GM23338 (cell line): ENCODE data around the gene ITGAV. TPM values are rescaled to one million over a fixed set of nuclear protein-coding genes. Genes with fewer than 3 reads are reported as not detected.

Experiments used
- ATAC-seq: fragments of 200-7000 bp; cut with Tn5 transposase; 3 replicates; pipeline ENCODE4 v1.9.1; 2020
- DNase-seq: peaks from one replicate; pipeline ENCODE4 v3.0.0-alpha.2; 2015; ENCODE audit warnings: low spot score
- H2AFZ ChIP-seq: fragments of 200-600 bp; sonication (generic); 2 replicates; pipeline ENCODE4 v1.8.0; 2016; ENCODE audit warnings: antibody characterized with exemption, mild to moderate bottlenecking, moderate library complexity
- H3F3A ChIP-seq: fragments of 200-600 bp; sonication (generic); replicated peaks from 2 replicates; pipeline ENCODE4 v1.8.0; 2017; ENCODE audit warnings: antibody characterized with exemption, mixed run types, low read depth
- H3K27ac ChIP-seq: fragments of 200-600 bp; sonication (generic); 2 replicates; pipeline ENCODE4 v1.6.1; 2016; ENCODE audit warnings: low read depth
- H3K27me3 ChIP-seq: fragments of 200-600 bp; sonication (generic); 2 replicates; pipeline ENCODE4 v1.8.0; 2016; ENCODE audit warnings: mild to moderate bottlenecking, mixed run types, moderate library complexity; ENCODE audit not compliant: insufficient read depth
- H3K36me3 ChIP-seq: fragments of 200-600 bp; sonication (generic); 2 replicates; pipeline ENCODE4 v1.8.0; 2016; ENCODE audit warnings: mild to moderate bottlenecking; ENCODE audit not compliant: insufficient read depth
- H3K4me1 ChIP-seq: fragments of 200-600 bp; sonication (generic); 2 replicates; pipeline ENCODE4 v1.8.0; 2016; ENCODE audit warnings: mild to moderate bottlenecking, moderate library complexity; ENCODE audit not compliant: insufficient read depth
- H3K4me2 ChIP-seq: fragments of 200-600 bp; sonication (generic); 2 replicates; pipeline ENCODE4 v1.7.1; 2017; ENCODE audit warnings: mixed run types
- H3K4me3 ChIP-seq: fragments of 200-600 bp; sonication (generic); 2 replicates; pipeline ENCODE4 v1.6.1; 2016; ENCODE audit warnings: mixed run types
- H3K79me2 ChIP-seq: fragments of 200-600 bp; sonication (generic); replicated peaks from 2 replicates; pipeline ENCODE4 v1.8.0; 2017; ENCODE audit warnings: mild to moderate bottlenecking; ENCODE audit not compliant: insufficient read depth
- H3K9me2 ChIP-seq: fragments of 200-600 bp; sonication (generic); 2 replicates; pipeline ENCODE4 v1.8.0; 2017; ENCODE audit not compliant: insufficient read depth
- H4K20me1 ChIP-seq: fragments of 200-600 bp; sonication (generic); replicated peaks from 2 replicates; pipeline ENCODE4 v1.8.0; 2017; ENCODE audit warnings: mild to moderate bottlenecking; ENCODE audit not compliant: insufficient read depth
- H3K27ac Mint-ChIP-seq: 2 replicates; pipeline ENCODE4 v1.8.0; 2020; ENCODE audit warnings: inconsistent platforms, mild to moderate bottlenecking, moderate library complexity, mixed read lengths
- H3K27me3 Mint-ChIP-seq: 3 replicates; pipeline ENCODE4 v1.8.0; 2022; ENCODE audit warnings: low read depth, mild to moderate bottlenecking, moderate library complexity, mixed read lengths, inconsistent platforms; ENCODE audit not compliant: insufficient read depth, poor library complexity
- H3K36me3 Mint-ChIP-seq: 3 replicates; pipeline ENCODE4 v1.8.0; 2021; ENCODE audit warnings: low read depth, mild to moderate bottlenecking, inconsistent platforms, moderate library complexity, mixed read lengths
- H3K4me1 Mint-ChIP-seq: 3 replicates; pipeline ENCODE4 v1.8.0; 2020; ENCODE audit warnings: mild to moderate bottlenecking, inconsistent platforms, mixed read lengths
- H3K4me3 Mint-ChIP-seq: 3 replicates; pipeline ENCODE4 v1.8.0; 2021; ENCODE audit warnings: moderate library complexity, mild to moderate bottlenecking, inconsistent platforms, mixed read lengths
- H3K9me3 Mint-ChIP-seq: 3 replicates; pipeline ENCODE4 v1.8.0; 2020; ENCODE audit warnings: moderate library complexity, mild to moderate bottlenecking, inconsistent platforms, mixed read lengths
- ETS1 ChIP-seq: IDR thresholded peaks from 2 replicates; pipeline ENCODE4 v1.6.1; 2016; ENCODE audit warnings: antibody characterized with exemption
- JUNB ChIP-seq: IDR thresholded peaks from one replicate; pipeline ENCODE4 v1.6.1; 2016; ENCODE audit warnings: antibody characterized with exemption; ENCODE audit not compliant: unreplicated experiment
- ZNF331 ChIP-seq: fragments of 250-450 bp; sonication (Bioruptor Pico); IDR thresholded peaks from 2 replicates; pipeline ENCODE4 v1.5.0; 2020; ENCODE audit warnings: low read depth, mild to moderate bottlenecking, moderate library complexity
- ZNF462 ChIP-seq: fragments of 250-450 bp; sonication (Bioruptor Pico); IDR thresholded peaks from 2 replicates; pipeline ENCODE4 v1.5.0; 2020; ENCODE audit warnings: mild to moderate bottlenecking, moderate library complexity
- polyA plus RNA-seq: library from polyadenylated mRNA; unstranded; fragments of >200 nt; fragmentation: Nextera tagmentation; extraction: Ambion mirVana; gene quantifications from 2 replicates; pipeline ENCODE4 v1.2.1, GENCODE V29; 2016
- total RNA-seq: library from RNA; depleted of rRNA; stranded (reverse); fragments of >200 nt; shearing (Covaris generic); gene quantifications from 2 replicates; pipeline ENCODE4 v1.2.3, GENCODE V29; 2014

The ITGAV gene
- total and polyA plus RNA-seq, 2 experiments from 2014 or later = 9.1 to 56.5 TPM

GRCh38 chr2:186612555-186613440 lies 22.9 kb downstream of the ITGAV start:
- Histone ChIP-seq H3K36me3 (no peaks in the 10 kb centered on the region), H3K79me2 (peaks cover under 1% of the 10 kb centered on the region; the same call in 1 of the 2 replicates), H3K4me3 (no peak overlapping the region), H4K20me1 (no peaks in the 10 kb centered on the region), H3K4me2 (no peak overlapping the region), H3K27me3 (no peaks in the 10 kb centered on the region), H3F3A (no peaks in the 10 kb centered on the region), H3K9me2 (no peaks in the 10 kb centered on the region), H3K27ac (no peak overlapping the region), H3K4me1 (no peaks in the 10 kb centered on the region), H2AFZ (no peak overlapping the region)
- TF ChIP-seq ZNF331 (CRISPR knock-in tag) (no peak), ETS1 (no peak), ZNF462 (CRISPR knock-in tag) (no peak), JUNB (no peak)
- H3K4me3 Mint-ChIP-seq = no peak overlapping the region
- no peak overlapping the region for H3K27ac Mint-ChIP-seq
- peaks cover 2% of the 10 kb centered on the region for H3K27me3 Mint-ChIP-seq
- ATAC-seq = no peak
- no peak for DNase-seq
- H3K36me3 Mint-ChIP-seq = no peaks in the 10 kb centered on the region
- no peaks in the 10 kb centered on the region for H3K4me1 Mint-ChIP-seq
- H3K9me3 Mint-ChIP-seq = no peaks in the 10 kb centered on the region
